AML-193 (cell line): Measurements from ENCODE around the gene MPL.

Experiments
- DNase-seq, 2 experiments: peaks; one replicate each; lab custom pipeline; 2025; lab: John Stamatoyannopoulos, UW

The MPL gene

DNA sequence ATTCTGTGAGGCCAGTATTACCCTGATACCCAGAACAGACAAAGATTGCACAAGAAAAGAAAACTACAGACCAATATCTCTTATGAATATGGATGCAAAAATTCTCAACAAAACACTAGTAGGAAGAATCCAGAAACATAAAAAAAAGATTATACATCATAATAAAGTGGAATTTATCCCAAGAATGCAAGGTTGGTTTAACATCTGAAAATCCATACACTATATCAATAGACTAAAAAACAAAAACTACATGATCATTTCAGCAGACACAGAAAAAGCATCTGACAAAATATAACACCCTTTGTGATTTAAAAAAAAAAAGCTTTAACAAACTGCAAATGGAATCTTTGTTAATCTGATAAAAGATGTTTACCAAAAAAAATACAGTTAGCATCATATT is 12.2 kb upstream of the MPL start:
- DNase-seq, result no peak

DNA sequence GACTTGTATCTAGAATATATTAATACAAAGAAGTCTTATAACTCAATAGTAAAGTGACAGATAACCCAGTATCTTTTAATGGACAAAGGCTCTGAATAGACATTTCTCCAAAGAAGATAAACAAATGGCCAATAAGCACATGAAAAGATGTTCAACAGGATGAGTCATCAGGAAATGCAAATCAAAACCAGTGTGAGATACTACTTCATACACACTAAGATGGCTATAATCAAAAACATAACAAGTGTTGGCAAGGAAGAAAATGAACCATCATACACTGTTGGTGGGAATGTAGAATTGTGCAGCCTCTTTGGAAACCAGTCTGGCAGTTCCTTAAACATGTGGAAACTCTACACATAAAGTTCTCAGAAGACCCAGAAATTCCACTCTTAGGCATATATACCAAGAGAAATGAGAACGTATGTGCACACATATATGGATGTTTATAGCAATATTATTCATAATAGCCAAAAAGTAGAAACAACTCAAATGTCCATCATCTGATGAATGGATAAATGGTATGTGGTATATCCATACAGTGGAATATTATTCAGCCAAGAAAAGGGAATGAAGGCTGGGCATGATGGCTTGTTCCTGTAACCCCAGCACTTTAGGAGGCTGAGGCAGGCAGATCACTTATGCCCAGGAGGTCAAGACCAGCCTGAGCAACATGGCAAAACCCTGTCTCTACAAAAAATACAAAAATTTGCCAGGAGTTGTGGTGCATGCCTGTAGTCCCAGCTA is 9.9 kb upstream of the MPL start:
- no peak for DNase-seq

DNA sequence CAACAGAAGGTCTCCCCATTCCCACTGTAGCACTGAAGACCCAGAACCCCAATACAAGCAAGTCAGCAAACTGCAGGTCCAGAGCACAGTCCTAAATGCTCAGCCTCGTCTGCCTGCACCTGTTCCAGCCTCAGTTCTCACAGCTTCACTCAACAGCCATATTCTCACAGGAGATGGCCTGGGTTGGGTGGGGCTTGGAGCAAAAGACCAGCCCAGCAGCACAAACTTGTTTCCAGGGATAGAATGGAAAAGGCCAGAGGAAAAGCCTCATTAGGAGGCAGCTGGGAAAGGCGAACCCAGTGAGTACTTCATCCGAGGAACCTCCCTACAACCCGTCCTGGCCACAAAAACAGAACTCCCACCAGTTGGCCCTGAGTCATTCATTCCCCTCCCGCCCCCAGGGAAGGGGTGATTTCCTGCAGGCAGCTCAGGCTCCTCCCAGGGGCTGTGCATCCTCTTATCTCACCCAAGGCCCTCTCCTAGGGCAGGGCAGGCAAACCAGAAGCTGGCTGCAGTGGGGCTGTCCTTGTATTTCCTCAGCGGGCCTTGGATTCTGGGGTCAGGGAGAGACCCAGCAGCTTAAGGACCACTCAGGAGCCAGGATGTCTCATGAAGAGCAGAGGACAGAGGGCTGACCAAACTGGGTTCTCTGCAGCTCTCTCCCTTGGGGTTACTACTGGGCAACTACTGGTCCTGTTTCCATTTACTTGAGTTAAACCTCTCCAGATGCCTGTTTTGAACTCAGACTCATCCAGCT is 7.4 kb upstream of the MPL start:
- DNase-seq, result peak; percentile 4 to 35

DNA sequence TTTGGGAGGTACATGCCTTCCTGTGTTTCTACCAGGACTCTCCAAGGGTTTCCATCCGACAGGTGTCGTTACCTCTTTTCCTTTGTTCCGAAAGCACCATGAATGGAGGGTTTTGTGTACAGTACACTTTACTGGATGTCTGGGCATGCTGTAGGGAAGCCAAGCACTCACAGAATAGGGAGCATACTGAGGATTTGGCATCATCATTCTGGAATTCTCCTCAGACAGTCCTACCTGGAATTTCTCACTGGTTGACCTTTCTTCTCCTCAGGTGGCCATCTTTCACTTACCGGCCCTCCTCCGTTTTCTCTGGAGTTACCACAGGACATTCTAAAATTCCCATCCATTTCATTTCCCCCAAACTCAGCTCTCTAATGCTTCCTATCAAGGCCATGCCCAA is 5.9 kb upstream of the MPL start:
- DNase-seq, result no peak

DNA sequence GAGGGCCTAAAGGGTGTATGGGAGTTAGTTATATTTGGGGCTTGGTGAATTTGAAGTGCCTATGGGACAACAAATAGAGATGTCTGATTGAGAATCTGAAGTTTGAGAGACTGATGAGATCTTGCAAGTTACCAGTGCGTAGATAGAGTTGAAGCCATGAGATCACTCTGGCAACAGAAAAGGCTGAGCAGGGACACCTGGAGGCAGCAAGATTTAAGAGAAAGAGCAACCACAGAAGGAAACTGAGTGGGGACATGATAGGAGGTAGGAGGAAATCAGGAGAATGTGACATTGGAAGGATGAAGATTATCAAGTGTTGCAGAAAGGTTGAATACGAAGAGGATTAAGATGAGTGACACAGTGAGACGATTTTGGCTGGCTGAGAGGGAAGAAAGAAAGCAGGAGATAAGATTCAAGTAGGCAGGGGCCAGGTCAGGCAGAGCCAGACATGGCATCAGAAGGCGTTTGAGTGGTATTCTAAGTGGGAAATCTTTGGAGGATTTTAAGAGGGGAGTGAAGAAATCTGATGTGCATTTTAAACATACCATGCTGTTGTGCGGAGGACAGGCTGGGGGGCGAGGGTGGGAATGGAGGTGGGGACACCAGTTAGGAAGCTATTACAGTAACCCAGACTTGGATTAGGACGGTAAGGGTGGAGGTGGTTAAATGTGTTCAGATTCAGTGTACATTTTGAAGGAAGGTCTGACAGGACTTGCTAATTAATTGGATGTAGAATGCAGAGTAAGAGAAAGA is 3.0 kb upstream of the MPL start:
- no peak for DNase-seq

DNA sequence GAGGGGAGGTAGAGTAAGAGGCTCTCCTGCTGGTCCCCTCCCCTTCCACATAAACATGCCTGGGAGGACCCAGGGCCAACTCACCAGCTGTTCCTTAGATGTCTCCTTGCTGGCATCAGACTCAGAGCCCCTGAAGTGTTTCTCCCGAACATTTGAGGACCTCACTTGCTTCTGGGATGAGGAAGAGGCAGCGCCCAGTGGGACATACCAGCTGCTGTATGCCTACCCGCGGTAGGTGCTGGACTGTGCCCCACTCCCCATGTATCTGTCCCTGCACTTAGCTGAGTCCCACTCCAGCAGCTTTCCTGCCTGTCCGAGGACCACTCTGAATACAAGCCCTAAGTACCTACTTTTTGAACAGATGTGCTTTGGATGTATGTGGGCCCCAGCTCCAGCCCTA is 383 bp downstream of the MPL start:
- DNase-seq, result no peak

DNA sequence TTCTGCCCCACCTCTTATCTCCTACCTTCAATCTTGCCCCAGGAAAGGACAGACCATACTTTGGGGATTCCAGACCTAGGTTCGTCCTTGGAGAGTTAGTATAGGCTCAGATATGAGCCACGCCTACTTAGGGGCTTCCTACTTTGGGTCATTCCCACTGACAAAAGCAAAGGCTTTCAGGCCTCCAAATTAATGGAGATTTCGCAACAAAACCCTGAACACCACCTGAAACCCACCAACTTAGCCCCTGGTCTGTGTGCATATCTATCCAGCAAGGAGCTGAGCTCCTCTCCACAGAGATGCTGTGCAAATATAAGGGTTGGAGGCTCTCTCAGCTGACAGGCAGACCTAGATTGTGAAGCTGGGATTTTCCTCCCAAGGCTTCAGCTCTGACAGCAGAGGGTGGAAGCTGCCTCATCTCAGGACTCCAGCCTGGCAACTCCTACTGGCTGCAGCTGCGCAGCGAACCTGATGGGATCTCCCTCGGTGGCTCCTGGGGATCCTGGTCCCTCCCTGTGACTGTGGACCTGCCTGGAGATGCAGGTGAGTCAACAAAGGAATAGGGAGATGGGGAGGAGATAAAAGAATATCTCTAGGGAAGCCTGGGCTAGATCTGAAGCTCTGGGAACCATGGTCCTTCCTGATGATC is 2.1 kb downstream of the MPL start:
- DNase-seq, result no peak

DNA sequence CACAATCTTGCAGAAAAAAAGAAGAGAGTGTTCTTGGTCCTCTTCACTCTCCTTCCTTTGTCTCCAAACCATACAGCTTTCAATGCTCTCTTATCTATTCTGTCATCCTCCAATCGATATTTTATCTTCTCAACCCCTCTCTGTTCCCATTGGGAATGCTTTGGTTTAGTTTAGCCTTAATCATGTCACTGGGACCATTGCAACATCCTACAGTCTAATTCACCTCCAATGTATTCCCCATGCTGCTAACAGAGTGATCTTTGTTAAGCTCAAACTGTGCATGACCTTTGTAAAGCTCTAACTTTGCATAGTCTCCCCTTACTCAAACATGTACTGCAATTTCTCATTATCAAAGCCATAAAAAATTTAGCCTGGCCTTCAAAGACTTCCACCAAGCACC is 2.9 kb downstream of the MPL start:
- DNase-seq, result no peak

DNA sequence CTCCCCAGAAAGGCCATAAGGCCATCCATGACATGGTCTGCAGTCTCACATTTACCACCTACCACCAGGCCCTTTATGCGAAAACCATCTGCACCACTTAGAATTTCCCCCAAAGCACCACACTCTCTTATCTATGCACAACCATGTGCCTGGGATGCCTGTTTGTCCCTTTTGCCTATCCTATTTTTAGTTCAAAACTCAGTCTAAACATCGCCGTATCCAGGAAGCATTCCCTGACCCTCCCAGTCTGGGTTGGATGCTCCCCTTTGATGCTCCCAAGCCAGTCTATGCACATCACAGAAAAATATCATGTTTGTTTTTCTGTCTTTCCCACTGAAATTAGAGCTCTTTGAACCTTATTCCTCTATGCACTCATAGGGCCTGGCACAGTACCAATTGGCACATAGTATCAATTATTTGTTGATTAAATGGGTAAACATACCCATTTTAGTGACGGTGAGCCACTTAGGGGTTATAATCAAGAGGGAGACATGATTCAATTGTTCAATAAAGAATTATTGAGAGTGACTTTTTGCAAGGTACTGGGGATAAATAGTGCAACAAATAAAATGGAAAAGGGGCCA is 6.7 kb downstream of the MPL start:
- DNase-seq, result no peak

DNA sequence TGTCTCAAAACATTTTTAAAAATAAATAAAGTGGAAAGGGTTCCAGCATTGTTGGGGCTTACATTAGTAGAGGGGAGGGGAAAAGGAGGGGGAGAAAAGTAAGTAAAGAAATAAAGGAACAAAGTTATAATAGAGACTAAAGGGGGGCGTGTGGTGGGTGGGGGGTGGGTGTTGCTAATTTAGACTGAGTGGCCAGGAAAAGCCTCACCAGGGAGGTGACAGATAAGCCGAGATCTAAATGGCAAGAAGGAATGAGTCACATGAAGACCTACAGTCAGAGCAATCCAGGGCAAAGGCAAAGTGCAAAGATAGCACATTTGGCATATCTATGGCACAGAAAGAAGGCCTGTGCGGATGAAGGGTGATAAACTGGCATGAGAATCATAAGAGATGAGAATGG is 7.5 kb downstream of the MPL start:
- no peak for DNase-seq

DNA sequence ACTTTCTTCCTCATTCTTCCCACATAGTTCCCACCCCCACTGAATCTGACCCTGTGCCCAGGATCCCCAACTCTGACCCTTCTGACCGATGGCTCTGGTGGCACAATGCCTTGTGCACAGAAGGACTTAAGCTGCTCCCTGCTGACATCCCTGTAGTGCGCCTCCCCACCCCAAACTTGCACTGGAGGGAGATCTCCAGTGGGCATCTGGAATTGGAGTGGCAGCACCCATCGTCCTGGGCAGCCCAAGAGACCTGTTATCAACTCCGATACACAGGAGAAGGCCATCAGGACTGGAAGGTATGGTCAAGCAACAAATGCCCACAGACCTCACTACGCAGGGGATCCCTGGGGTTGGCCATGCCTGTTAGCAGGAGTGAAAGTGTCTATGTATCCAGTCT is 9.0 kb downstream of the MPL start:
- DNase-seq, result no peak

DNA sequence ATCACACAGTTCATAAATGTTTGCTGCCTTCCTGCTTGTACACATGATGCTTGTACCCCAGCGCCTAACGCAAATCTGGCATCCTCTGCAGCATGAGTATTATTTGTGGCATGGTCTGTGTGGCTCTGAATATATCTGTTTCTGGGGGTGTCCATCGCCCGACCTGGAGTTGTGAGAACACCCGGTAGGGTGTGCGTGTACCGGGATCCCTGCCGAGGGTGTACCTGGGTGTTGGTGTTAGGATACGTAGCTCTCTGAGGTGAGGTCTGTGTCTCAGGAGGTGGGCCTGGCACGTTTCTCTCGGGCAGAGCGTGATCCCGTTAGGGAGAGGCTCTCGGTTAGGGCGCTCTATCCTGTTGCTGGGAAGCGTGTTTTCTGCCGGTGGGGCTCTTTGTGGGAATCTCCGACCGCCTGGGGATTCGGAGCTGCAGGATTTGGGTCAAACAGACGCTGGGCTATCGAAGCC is 10.8 kb downstream of the MPL start:
- no peak for DNase-seq

DNA sequence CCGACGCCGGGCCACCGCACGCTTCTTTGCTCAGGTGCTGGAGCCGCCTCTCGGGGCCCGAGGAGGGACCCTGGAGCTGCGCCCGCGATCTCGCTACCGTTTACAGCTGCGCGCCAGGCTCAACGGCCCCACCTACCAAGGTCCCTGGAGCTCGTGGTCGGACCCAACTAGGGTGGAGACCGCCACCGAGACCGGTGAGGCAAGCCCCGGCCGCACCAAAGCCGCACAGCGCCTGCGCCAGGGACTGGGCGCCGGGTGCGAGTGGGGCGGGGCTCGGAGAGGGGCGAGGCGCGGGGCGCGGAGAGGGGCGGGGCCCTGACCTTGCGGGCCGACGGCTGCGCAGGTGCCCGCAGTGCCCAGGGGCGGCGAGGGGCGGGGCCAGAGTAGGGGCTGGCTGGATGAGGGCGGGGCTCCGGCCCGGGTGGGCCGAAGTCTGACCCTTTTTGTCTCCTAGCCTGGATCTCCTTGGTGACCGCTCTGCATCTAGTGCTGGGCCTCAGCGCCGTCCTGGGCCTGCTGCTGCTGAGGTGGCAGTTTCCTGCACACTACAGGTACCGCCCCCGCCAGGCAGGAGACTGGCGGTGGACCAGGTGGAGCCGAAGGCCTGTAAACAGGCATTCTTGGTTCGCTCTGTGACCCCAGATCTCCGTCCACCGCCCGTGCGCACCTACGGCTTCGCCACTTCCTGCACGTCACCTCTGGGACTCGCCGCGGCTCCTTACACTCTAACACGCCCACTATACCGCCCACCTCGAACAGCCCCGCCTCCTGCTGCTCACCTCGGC is 11.4 kb downstream of the MPL start:
- no peak for DNase-seq

DNA sequence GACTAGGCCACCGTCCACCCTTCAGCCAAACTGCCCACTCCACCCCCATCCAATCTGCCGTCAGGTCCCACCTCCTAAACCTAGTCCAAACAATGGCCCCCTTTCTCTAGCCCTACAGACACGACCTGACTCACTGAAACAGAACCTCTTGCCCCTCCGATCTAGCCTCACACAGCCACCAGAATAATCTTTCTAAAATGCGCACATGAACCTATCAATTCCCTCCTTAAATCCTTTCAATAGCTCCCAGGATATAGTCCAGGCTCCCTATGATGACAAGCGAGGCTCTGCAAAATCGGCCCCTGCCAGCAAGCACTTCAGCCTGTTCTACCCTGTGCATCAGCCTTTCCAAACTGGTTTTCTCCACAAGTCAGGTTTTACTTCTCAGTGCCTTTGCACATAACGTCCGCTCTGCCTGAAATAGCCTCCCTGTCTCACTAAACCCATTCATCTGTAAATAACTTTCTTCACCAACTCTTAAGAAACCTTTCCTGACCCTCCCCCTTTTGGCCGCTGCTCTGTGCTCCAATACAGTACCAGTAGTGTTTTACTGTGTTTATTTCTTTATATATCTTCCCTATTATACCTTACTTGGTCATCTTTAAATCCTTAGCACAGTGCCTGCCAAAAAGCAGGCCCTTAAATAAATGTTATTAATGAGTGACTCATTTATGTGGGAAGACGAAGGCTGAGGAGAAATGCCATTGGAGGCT is 12.1 kb downstream of the MPL start:
- no peak for DNase-seq

DNA sequence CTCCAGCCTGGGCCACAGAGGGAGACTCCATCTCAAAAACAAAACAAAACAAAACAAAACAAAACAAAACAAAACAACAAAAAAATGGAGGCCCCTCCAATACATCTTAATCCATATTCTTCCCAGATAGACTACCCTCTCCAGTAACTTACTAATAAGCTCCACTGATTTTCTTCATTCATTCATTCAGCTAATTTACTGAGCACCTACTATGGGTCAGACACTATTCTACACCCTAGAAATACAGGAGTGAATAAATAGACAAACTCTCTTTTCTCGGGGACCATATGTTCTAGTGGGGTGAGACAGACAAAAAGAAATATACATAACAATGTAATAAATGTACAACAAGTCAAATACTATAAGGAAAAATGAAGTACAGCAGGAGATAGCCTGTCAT is 13.4 kb downstream of the MPL start:
- DNase-seq, result no peak

DNA sequence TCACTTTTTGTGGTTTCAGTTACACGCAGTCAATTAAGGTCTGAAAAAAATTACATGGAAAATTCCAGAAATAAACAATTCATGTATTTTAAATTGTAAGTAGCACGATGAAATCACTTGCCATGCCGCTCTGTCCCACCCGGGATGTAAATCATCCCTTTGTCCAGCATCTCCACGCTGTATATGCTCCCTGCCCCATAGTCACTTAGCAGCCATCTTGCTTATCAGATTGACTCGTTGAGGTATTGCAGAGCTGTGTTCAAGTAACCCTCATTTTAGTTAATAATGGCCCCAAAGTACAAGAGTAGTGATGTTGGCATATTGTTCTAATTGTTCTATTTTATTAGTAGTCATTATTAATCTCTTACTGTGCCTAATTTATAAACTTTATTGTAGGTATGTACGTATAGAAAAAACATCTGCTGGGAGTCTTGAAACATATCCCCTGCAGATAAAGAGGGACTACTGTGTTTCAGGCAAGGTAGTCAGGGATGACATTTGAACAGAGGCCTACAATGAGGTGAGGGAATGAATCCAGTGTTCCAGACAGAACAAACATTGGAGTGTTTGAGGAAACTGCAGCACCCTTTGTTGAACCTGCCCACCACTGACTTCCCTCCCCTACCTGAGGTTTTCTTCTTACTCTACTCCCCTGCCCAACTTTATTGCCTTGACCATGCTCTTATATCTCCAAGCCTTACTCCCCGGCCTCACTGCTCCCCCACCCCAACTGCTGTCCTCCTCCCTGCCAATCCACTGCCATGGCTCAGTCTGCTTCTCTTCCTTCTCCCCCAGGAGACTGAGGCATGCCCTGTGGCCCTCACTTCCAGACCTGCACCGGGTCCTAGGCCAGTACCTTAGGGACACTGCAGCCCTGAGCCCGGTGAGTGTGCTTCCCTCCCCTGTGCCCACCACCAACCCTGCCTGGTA is 14.1 kb downstream of the MPL start:
- no peak for DNase-seq

DNA sequence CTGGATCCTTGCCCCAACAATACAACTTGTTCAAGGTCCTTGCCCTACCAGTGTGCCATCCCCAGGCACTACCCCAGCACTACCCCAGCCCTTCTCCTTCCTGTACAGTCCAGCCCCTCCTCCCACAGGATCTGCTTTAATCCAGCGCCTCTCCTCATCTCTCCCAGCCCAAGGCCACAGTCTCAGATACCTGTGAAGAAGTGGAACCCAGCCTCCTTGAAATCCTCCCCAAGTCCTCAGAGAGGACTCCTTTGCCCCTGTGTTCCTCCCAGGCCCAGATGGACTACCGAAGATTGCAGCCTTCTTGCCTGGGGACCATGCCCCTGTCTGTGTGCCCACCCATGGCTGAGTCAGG is 14.7 kb downstream of the MPL start:
- DNase-seq, result no peak

DNA sequence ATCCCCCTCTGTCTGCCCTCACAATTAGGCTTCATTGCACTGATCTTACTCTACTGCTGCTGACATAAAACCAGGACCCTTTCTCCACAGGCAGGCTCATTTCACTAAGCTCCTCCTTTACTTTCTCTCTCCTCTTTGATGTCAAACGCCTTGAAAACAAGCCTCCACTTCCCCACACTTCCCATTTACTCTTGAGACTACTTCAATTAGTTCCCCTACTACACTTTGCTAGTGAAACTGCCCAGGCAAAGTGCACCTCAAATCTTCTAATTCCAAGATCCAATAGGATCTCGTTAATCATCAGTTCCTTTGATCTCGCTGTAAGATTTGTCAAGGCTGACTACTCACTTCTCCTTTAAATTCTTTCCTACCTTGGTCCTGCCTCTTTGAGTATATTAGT is 15.3 kb downstream of the MPL start:
- DNase-seq, result no peak

DNA sequence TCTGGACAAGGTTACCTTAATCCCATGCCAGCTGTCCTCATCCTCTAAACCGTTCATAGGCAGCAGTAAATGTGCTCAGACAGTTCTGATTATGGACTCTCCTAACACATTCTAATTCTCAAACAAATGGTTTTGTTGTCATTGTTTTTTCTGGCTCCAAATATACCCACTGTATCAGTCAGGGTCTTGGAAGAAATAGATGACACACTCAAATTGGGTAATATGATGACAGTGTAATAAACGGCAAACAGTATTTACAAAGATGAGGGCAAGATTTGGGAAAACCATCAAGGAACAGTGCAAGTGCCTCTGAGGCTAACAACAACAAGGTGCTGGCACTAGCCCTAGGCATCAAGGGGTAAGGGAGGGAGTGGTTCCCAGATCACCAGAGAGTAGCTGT is 16.9 kb downstream of the MPL start:
- no peak for DNase-seq

DNA sequence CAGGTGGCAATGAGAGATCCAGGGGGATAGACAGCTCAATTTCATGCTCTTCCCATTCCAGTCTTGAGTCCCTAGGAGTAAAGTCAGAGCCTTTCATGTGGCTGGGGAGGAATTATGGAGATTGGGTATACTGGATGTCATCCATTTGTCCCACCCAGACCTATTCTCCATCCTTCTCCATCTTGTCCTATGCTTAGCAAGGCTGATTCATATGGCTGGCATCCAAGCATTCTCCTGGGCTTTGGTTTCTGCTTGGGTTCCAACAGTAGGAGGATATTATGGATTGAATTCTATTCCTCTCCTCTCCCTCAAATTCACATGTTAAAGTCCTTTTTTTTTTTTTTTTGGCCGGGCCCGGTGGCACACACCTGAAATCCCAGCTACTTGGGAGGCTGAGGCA is 17.3 kb downstream of the MPL start:
- no peak for DNase-seq
